Bronchial epithelial cell (primary cell): ENCODE results near the gene STK11. TPM values are rescaled to one million over a fixed set of nuclear protein-coding genes. Genes with fewer than 3 reads are reported as not detected.

Experiments
- DNase-seq: peaks from one replicate; pipeline ENCODE4 v3.0.0-alpha.2; 2010; ENCODE audit warnings: low read depth
- FAIRE-seq: peaks from 2 replicates; lab custom pipeline; 2011; peaks lifted over from hg19 to GRCh38; lab: Jason Lieb, UNC
- H3K27me3 ChIP-seq: 2 replicates; pipeline ENCODE4 v1.5.1; 2011; ENCODE audit warnings: low read length; ENCODE audit not compliant: control insufficient read depth, insufficient read depth
- H3K36me3 ChIP-seq: 2 replicates; pipeline ENCODE4 v1.5.1; 2011; ENCODE audit warnings: low read length; ENCODE audit not compliant: control insufficient read depth, insufficient read depth
- H3K4me3 ChIP-seq: 2 replicates; pipeline ENCODE4 v1.5.1; 2011; ENCODE audit warnings: mild to moderate bottlenecking, low read depth, low read length, control low read depth
- total RNA-seq: library from RNA; depleted of rRNA; stranded (reverse); fragments of >200 nt; gene quantifications from 2 replicates; pipeline ENCODE4 v1.2.1, GENCODE V29; 2014
- TF ChIP-seq, protein P1 (sequence below): IDR thresholded peaks from 2 replicates; pipeline ENCODE4 v1.5.1; 2011; ENCODE audit warnings: mild to moderate bottlenecking, moderate library complexity, low read length, control low read depth, inconsistent platforms; ENCODE audit not compliant: insufficient read depth, severe bottlenecking

The STK11 gene
- total RNA-seq, 1 donor from 2014 or later: 117 TPM

DNA sequence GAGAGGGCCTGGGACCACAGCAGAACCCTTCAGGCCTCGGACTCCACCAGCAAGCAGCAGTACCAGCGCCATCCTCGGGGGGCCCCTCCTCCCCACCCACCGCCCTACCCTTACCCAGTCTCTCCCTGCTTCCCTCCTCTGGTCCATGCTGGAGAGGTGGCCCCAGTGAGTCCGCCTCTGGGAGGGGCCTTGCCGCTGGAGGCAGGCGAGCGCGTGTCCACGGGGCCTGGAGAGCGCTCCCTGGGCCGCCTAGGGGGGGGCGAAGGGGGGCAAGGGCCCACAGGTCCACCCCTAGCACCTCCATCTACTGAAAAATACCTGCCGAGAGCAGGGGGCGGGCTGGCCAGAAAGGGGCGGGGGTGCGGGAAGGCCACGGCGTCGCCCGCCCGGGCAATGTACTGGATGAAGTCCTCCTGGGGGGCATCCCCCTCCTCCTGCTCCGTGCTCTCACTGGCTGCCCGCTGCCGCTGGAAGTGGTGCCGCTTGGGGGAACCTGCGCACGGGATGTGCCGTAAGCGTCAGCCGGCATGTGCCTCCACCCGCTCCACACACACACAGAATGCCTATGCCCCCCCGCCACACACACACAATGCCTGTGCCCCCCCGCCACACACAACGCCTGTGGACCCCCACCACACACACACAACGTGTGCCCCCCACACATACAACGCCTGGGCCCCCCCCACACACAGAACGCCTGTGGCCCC lies 25.4 kb downstream of the STK11 start:
- Histone ChIP-seq H3K36me3 (peaks cover 5% of the 10 kb centered on the region), H3K27me3 (no peaks in the 10 kb centered on the region), H3K4me3 (no peak overlapping the region)
- no peak for DNase-seq
- no peak for FAIRE-seq
- TF ChIP-seq, protein P1, sequence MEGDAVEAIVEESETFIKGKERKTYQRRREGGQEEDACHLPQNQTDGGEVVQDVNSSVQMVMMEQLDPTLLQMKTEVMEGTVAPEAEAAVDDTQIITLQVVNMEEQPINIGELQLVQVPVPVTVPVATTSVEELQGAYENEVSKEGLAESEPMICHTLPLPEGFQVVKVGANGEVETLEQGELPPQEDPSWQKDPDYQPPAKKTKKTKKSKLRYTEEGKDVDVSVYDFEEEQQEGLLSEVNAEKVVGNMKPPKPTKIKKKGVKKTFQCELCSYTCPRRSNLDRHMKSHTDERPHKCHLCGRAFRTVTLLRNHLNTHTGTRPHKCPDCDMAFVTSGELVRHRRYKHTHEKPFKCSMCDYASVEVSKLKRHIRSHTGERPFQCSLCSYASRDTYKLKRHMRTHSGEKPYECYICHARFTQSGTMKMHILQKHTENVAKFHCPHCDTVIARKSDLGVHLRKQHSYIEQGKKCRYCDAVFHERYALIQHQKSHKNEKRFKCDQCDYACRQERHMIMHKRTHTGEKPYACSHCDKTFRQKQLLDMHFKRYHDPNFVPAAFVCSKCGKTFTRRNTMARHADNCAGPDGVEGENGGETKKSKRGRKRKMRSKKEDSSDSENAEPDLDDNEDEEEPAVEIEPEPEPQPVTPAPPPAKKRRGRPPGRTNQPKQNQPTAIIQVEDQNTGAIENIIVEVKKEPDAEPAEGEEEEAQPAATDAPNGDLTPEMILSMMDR: no peak

DNA sequence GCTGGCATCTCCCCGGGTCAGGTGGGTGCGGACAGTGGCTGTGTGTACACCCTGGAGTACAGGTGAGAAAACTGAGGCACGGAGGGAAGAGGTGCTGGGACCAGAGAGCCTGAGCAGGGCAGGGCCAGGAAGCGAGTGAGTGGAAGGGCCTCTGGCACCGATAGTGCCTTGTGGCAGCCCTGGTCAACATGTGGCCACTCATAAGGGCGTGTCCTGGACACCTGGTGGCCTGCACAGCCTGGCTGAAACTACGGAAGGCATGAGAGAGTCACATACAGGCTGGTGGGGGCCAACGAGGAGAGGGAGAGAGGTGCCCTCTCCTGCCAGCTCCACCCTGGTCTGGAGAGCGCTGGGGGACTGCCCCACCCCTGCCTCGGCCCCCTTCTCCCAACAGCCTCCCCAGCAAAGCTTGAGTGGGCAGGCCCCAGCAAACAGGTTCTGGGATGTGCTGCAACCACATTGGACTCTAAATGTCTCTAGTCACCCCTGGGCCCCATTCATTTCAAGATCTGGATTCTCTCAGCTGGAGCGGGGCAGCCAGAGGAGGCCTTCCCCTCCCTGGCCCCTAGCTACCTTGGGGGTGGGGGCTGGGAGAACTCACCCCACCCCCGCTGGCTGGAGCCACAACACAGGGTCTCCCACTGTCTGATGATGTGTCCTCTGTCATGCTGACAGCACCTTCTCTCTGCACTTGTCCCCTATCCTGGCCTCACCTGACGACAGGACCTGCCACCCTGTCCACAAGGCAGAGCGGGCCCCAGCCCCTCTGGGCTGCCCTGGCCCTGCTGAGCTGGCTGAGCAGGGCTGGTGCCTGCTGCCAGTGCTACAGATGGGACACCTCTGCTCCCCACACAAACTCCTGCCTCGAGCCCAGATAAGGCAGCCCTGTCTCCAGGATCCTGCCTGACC lies 26.4 kb downstream of the STK11 start:
- TF ChIP-seq, protein P1: no peak
- Histone ChIP-seq H3K4me3 (no peak overlapping the region), H3K36me3 (peaks cover 2% of the 10 kb centered on the region), H3K27me3 (no peaks in the 10 kb centered on the region)
- FAIRE-seq (no peak), DNase-seq (no peak)

DNA sequence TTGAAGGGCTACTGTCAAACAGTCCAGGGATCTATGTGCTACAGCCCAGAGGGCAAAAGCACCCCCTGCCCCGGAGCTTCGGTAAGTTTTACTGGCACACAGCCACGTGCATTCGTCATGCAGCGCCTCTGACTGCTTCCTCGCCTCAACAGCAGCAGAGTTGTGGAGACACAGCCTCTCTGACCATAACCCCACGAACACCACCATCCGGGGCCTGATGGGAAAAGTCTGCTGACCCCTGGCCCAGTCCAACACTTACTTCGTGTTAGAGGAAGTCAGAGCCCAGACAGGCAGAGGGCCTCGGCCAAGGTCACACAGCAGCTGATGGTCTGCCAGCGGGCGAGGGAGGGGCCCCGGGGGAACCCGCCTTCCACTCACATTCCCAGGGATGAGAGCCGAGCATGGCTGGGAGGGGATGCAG lies 27.1 kb downstream of the STK11 start:
- TF ChIP-seq, protein P1: no peak
- no peaks in the 10 kb centered on the region for H3K27me3 ChIP-seq
- DNase-seq (peak; percentile 54), FAIRE-seq (no peak)
- peaks cover 2% of the 10 kb centered on the region for H3K36me3 ChIP-seq
- no peak overlapping the region for H3K4me3 ChIP-seq

DNA sequence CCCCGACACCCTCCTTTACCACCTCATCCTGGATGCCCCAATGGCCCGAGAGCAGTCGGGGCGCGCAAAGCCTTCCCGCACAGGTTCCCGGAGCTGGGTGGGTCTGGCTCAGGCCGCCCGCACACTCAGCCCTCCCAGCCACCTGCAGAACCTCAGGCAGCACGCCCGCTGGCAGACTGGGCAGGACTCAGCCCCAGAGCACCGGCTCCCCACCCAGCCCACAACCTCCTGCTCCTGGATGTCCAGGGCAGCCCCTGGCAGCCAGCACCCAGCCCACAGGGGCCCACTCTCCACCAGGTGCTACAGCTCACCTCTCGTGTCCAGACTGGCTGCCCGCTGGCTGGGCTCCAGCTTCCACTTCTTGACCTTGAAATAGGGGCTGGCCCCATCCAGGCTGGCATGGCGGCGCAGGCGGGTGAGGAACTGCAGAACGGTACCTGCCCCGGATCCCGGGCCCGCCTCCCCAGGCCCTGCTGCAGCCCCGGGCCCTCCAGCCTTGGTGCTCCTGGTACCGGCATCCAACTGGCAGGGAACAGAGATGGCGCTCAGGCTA lies 27.6 kb downstream of the STK11 start:
- H3K4me3 ChIP-seq: no peak overlapping the region
- H3K27me3 ChIP-seq: no peaks in the 10 kb centered on the region
- FAIRE-seq: no peak
- TF ChIP-seq, protein P1: no peak
- H3K36me3 ChIP-seq: peaks cover 2% of the 10 kb centered on the region
- no peak for DNase-seq

DNA sequence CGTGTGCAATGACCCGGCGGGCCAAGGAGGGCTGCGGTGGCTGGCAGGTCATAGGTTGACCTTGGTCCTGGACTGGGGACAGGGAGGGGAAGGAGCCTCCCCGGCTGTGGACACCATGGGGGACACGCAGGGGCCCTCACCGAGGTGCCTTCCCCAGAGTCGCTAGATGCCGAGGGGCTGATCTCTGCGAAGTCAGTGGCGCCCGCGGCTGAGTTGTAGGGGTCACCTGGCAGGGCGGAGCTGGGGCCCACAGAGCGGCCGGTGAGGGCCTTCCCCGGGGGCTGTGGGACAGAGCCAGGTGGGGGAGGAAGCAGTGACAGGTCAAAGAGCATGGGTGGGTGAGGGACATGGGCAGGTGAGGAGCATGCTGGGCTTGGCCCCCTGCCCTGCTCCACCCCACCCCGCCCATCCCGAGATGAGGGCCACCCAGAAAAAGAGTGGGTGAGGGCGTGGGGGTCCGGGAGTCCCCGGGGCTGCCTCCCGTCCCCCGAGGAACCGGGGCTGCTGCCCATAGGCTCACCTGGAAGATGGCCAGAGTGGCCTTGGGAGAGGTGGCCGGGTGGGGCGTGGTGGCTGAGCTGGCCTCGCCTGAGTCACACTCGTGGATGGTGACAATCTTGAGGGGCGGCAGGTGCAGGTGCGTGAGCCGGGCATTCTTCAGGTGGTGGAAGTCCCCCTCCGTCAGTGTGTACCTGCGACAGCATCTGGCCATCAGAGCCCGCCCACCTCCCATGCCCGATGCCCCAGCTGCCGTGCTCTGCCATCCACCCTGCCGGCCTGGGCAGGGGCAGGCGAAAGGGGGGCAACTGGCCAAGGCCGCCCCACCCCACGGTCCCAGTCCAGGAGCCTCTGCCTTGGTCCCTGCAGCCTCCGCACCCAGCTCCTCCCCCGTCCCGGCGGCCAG lies 28.7 kb downstream of the STK11 start:
- Histone ChIP-seq H3K36me3 (peaks cover 2% of the 10 kb centered on the region), H3K4me3 (no peak overlapping the region), H3K27me3 (no peaks in the 10 kb centered on the region)
- TF ChIP-seq, protein P1: no peak
- no peak for DNase-seq
- FAIRE-seq: no peak
